GM13977 (cell line): Measurements from ENCODE around the gene ARID1B.
"Not testable (repeated sequence)": the region's sequence is repeated elsewhere in the genome, so short reads cannot be mapped to it uniquely, and the experiment has no call there.

Source experiments
- DNase-seq: peaks from one replicate; pipeline ENCODE4 v3.0.0; 2012; ENCODE audit warnings: low spot score
- CTCF ChIP-seq: IDR thresholded peaks from 2 replicates; pipeline ENCODE4 v1.5.1; 2012; ENCODE audit warnings: mild to moderate bottlenecking, control low read depth; ENCODE audit not compliant: insufficient read depth; ENCODE audit errors: extremely low read depth, missing control alignments
- in situ Hi-C: fragments of 300-500 bp; cut with MboI; formaldehyde crosslinking; loops from one replicate; pipeline ENCODE4 v1.12.0; 2022; ENCODE audit warnings: low sequenced_read_pairs, low pct_unique_long_range_greater_than_20kb, mixed read lengths, inconsistent platforms; ENCODE audit not compliant: unreplicated experiment

The ARID1B gene

GRCh38 chr6:157145656-157146285 is 368.6 kb downstream of the ARID1B start:
- in situ Hi-C loops, result no loop called here
- no peak for DNase-seq
- no peak for TF ChIP-seq CTCF

- DNase-seq, in situ Hi-C loops: not testable (repeated sequence)
These were observed 370.2 kb downstream of the ARID1B start for GRCh38 chr6:157147054-157148026.

GRCh38 chr6:157148391-157149323 is 371.5 kb downstream of the ARID1B start:
- TF ChIP-seq CTCF, result no peak
- no peak for DNase-seq
- in situ Hi-C loops, result no loop called here

- no peak for DNase-seq
- no peak for TF ChIP-seq CTCF
- in situ Hi-C loops, result no loop called here
These were observed 372.9 kb downstream of the ARID1B start for GRCh38 chr6:157150076-157150475.

- TF ChIP-seq CTCF, result no peak
- in situ Hi-C loops, result no loop called here
- DNase-seq, result no peak
These were observed 373.9 kb downstream of the ARID1B start for GRCh38 chr6:157151029-157151428.

- in situ Hi-C loops, result no loop called here
- no peak for TF ChIP-seq CTCF
- no peak for DNase-seq
These were observed 374.8 kb downstream of the ARID1B start for GRCh38 chr6:157151989-157152388.
